Smooth muscle cell (in vitro differentiated cells): ENCODE measurements around the gene ATAD3C. TPM values are rescaled to one million over a fixed set of nuclear protein-coding genes. Genes with fewer than 3 reads are reported as not detected.

Source experiments
- DNase-seq: peaks from one replicate; lab custom pipeline; 2025; ENCODE audit not compliant: unreplicated experiment; lab: John Stamatoyannopoulos, UW
- H2AFZ ChIP-seq: fragments of 200-600 bp; sonication (generic); 2 replicates; pipeline ENCODE4 v1.6.0; 2016; ENCODE audit warnings: antibody characterized with exemption, low read depth, mild to moderate bottlenecking
- H3F3A ChIP-seq: fragments of 200-600 bp; sonication (generic); 2 replicates; pipeline ENCODE4 v1.6.0; 2017; ENCODE audit warnings: antibody characterized with exemption, low read depth
- H3K27ac ChIP-seq: fragments of 200-600 bp; sonication (generic); 2 replicates; pipeline ENCODE4 v1.5.1; 2016; ENCODE audit warnings: low read depth, mild to moderate bottlenecking
- H3K27me3 ChIP-seq: fragments of 200-600 bp; sonication (generic); 2 replicates; pipeline ENCODE4 v1.6.1; 2016; ENCODE audit warnings: low read depth, mild to moderate bottlenecking
- H3K36me3 ChIP-seq: fragments of 200-600 bp; sonication (generic); 2 replicates; pipeline ENCODE4 v1.5.1; 2016; ENCODE audit warnings: low read depth
- H3K4me1 ChIP-seq: fragments of 200-600 bp; sonication (generic); 2 replicates; pipeline ENCODE4 v1.5.1; 2016; ENCODE audit warnings: low read depth
- H3K4me2 ChIP-seq: fragments of 200-600 bp; sonication (generic); 2 replicates; pipeline ENCODE4 v1.6.0; 2016; ENCODE audit warnings: mild to moderate bottlenecking
- H3K4me3 ChIP-seq: fragments of 200-600 bp; sonication (generic); 2 replicates; pipeline ENCODE4 v1.5.1; 2016; ENCODE audit warnings: mild to moderate bottlenecking
- H3K79me2 ChIP-seq: fragments of 200-600 bp; sonication (generic); 2 replicates; pipeline ENCODE4 v1.6.0; 2016; ENCODE audit warnings: low read depth, mild to moderate bottlenecking
- H3K9ac ChIP-seq: fragments of 200-600 bp; sonication (generic); 2 replicates; pipeline ENCODE4 v1.6.0; 2016; ENCODE audit warnings: low read depth
- H3K9me3 ChIP-seq: fragments of 200-600 bp; sonication (generic); replicated peaks from 2 replicates; pipeline ENCODE4 v1.5.1; 2016; ENCODE audit warnings: low read depth
- H4K20me1 ChIP-seq: fragments of 200-600 bp; sonication (generic); 2 replicates; pipeline ENCODE4 v1.6.0; 2016; ENCODE audit warnings: low read depth
- WGBS: methylation state at CpG from one replicate; pipeline ENCODE4 v1.1.7; 2016; ENCODE audit warnings: low lambda C conversion rate; 5-methylcytosine and 5-hydroxymethylcytosine counted together
- polyA plus RNA-seq: library from polyadenylated mRNA; unstranded; fragments of >200 nt; fragmentation: Nextera tagmentation; extraction: Ambion mirVana; gene quantifications from 2 replicates; pipeline ENCODE4 v1.2.1, GENCODE V29; 2016
- total RNA-seq: library from RNA; depleted of rRNA; stranded (reverse); fragments of >200 nt; gene quantifications from 2 replicates; pipeline ENCODE4 v1.2.3, GENCODE V29; 2014
- TF ChIP-seq, protein P1 (sequence below): fragments of 200-600 bp; sonication (generic); IDR thresholded peaks from 2 replicates; pipeline ENCODE4 v1.5.1; 2017; ENCODE audit warnings: borderline replicate concordance, mild to moderate bottlenecking, antibody characterized with exemption; ENCODE audit not compliant: insufficient read depth, poor library complexity, severe bottlenecking

ATAD3C gene
- total and polyA plus RNA-seq, 2 experiments from 2014 or later: 0.09 to 0.86 TPM

DNA sequence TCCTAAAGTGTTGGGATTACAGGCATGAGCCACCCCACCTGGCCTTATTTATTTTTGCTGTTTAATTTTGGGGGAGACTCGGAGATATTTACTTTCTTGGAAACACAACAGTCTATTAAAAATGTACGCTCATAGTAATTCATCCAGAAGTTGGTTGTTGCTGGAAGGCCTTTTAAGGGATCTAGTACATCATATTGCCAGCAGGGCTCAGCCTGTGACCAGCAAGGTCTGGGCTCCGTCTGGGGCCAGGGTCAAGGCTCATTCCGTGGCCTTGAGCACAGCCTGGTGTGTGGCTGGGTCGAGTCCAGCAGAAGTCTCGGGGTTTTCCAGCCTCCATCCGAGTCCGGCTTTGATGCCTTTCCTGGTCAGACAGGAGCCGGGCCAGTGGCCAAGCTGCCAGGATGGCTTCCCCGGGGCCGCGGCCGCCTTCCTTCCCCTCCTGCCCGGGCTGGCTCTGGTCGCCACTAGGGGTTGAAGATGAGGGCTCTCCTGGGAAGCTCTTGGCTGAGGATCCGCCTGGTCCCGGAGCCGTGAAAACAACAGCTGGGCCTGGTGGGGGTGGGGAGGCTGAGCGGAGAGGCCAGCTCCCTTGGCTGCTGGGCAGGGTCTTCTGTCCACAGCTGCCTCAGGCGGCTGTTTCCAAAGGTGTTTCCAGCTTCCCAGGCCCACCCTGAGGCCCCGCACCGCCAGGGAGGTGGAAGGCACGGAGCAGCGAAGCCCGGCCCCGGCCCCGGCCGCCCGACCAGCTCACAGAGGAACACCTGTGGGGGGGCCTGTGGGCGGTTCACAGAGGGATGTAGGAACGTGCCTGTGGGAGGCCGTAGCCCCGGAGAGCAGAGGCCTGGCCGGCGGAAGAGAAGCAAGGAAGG is 19.1 kb upstream of the ATAD3C start:
- TF ChIP-seq, protein P1, sequence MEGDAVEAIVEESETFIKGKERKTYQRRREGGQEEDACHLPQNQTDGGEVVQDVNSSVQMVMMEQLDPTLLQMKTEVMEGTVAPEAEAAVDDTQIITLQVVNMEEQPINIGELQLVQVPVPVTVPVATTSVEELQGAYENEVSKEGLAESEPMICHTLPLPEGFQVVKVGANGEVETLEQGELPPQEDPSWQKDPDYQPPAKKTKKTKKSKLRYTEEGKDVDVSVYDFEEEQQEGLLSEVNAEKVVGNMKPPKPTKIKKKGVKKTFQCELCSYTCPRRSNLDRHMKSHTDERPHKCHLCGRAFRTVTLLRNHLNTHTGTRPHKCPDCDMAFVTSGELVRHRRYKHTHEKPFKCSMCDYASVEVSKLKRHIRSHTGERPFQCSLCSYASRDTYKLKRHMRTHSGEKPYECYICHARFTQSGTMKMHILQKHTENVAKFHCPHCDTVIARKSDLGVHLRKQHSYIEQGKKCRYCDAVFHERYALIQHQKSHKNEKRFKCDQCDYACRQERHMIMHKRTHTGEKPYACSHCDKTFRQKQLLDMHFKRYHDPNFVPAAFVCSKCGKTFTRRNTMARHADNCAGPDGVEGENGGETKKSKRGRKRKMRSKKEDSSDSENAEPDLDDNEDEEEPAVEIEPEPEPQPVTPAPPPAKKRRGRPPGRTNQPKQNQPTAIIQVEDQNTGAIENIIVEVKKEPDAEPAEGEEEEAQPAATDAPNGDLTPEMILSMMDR: peak; percentile 12
- Histone ChIP-seq H3K36me3 (no peaks in the 10 kb centered on the region), H3K9ac (peak overlapping the region; percentile 42), H2AFZ (peak overlapping the region; percentile 31), H3K4me1 (peaks cover 62% of the 10 kb centered on the region), H3K4me2 (peak overlapping the region; percentile 97), H3K27ac (peak overlapping the region; percentile 89), H3F3A (peaks cover 32% of the 10 kb centered on the region), H4K20me1 (no peaks in the 10 kb centered on the region), H3K9me3 (no peaks in the 10 kb centered on the region), H3K4me3 (peak overlapping the region; percentile 21), H3K79me2 (no peaks in the 10 kb centered on the region), H3K27me3 (no peaks in the 10 kb centered on the region)
- no peak for DNase-seq
- WGBS: 26% methylated on average over 35 of the region's 35 CpGs

DNA sequence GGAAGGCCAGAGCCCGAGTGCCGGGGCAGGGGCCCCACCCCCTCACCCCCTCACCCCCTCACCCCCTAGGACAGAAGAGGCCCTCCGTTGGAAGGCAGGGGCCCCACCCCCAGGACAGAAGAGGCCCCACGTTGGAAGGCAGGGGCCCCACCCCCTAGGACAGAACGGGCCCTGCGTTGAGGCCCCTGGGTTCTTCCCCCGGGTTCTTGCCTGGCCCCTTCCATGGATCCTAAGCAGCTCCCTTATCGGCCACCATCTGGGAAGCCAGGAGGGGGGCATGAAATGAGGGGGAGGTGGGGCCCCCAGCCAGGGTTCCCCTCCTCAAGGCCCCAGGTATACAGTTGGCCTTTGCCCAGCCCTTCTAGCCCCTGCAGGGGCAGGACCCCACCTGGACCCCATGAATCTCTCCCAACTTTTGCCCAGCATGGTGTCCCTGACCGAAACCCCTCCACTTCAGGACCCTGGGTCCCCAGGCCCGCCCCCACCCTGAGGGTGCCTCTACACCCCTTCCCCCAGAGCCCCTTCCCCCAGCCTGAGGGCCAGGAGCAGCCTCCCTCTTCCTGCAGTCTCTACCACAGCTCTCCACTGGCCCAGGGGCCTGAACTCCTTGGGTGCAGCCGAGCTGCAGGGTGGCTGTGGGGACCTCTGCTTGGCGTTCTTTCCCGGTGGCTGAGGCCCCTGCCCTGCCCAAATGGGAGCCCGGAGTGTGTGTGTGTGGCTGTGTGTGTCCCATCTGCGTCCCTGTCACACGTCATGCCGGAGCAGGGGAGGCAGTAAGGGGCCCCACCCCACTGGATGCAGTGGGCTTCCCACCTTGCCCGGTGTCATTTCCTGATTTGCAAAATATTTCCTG is 18.3 kb upstream of the ATAD3C start:
- Histone ChIP-seq H3K9me3 (no peaks in the 10 kb centered on the region), H4K20me1 (peaks cover 3% of the 10 kb centered on the region), H3K27ac (peak overlapping the region; percentile 89), H3K4me2 (peak overlapping the region; percentile 97), H3F3A (peaks cover 32% of the 10 kb centered on the region), H3K79me2 (peaks cover 5% of the 10 kb centered on the region), H3K4me1 (peaks cover 61% of the 10 kb centered on the region), H3K4me3 (no peak overlapping the region), H3K36me3 (no peaks in the 10 kb centered on the region), H3K27me3 (no peaks in the 10 kb centered on the region), H2AFZ (no peak overlapping the region), H3K9ac (no peak overlapping the region)
- no peak for DNase-seq
- 11% methylated on average over 14 of the region's 18 CpGs for WGBS
- TF ChIP-seq, protein P1: no peak

DNA sequence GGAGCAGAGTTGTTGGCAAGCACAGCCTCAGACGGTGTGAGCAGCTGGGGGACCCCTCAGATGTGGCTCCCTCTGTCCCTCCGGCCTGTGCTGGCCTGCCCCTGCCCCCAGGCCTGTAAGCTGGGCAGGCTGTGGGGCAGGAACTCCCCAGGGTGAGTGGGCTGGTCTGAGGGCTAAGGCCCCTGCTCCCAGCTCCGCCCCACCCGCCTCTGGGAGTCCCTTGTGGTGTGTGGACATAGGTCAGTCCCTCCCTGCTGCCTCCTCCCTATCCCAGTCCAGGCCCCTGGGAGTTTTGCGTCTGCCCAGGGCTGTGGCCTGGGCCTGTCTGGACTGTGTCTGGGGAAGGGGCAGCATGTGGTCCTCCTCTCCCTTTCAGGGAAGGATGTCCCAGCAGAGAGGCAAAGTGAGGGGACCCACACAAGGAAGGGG is 17.6 kb upstream of the ATAD3C start:
- TF ChIP-seq, protein P1: no peak
- no peak overlapping the region for H3K4me3 ChIP-seq
- H4K20me1 ChIP-seq: peaks cover 10% of the 10 kb centered on the region
- H3K9me3 ChIP-seq: no peaks in the 10 kb centered on the region
- peak overlapping the region; percentile 89 for H3K27ac ChIP-seq
- H2AFZ ChIP-seq: no peak overlapping the region
- H3F3A ChIP-seq: peaks cover 32% of the 10 kb centered on the region
- peak overlapping the region; percentile 97 for H3K4me2 ChIP-seq
- H3K27me3 ChIP-seq: no peaks in the 10 kb centered on the region
- WGBS: 5% methylated on average over 5 of the region's 5 CpGs
- no peaks in the 10 kb centered on the region for H3K36me3 ChIP-seq
- peaks cover 60% of the 10 kb centered on the region for H3K4me1 ChIP-seq
- DNase-seq: peak; percentile 27
- no peak overlapping the region for H3K9ac ChIP-seq
- H3K79me2 ChIP-seq: peaks cover 11% of the 10 kb centered on the region
